ENCODE results near the gene TIMM13. TPM values are rescaled to one million over a fixed set of nuclear protein-coding genes. Genes with fewer than 3 reads are reported as not detected.
A peak's percentile ranks its signal among the peaks of the same experiment; 100 is the strongest.
"Not testable (repeated sequence)": the region's sequence is repeated elsewhere in the genome, so short reads cannot be mapped to it uniquely, and the experiment has no call there.

The TIMM13 gene
- total and polyA plus RNA-seq, 5 donors: 69.6 to 91.2 (median 74.1) TPM

- Histone ChIP-seq H3K27me3 (ENCODE audit: control insufficient read depth, insufficient read depth) (no peaks in the 10 kb centered on the region), H3K4me1 (ENCODE audit: control insufficient read depth, insufficient read depth, low read length) (peaks cover 2% of the 10 kb centered on the region), H3K9me3 (ENCODE audit: control insufficient read depth, low read length) (no peaks in the 10 kb centered on the region), H3K27ac (ENCODE audit: low read length) (no peak overlapping the region), H3K4me3 (ENCODE audit: low read length) (no peak overlapping the region)
- ATAC-seq (no peak), DNase-seq (no peak)
- 91% methylated on average over 2 of the region's 2 CpGs for WGBS
- intact Hi-C loops (cut with DNase I): no loop called here
Measured at GRCh38 chr19:2420490-2420889, 6.9 kb downstream of the TIMM13 start.

- H3K4me3 ChIP-seq (ENCODE audit: low read length): no peak overlapping the region
- intact Hi-C loops (cut with DNase I): no loop called here
- no peaks in the 10 kb centered on the region for H3K9me3 ChIP-seq (ENCODE audit: control insufficient read depth, low read length)
- DNase-seq (no peak), ATAC-seq (no peak)
- H3K27me3 ChIP-seq (ENCODE audit: control insufficient read depth, insufficient read depth): no peaks in the 10 kb centered on the region
- H3K4me1 ChIP-seq (ENCODE audit: control insufficient read depth, insufficient read depth, low read length): no peaks in the 10 kb centered on the region
- H3K27ac ChIP-seq (ENCODE audit: low read length): no peak overlapping the region
- WGBS: 93% methylated on average over 7 of the region's 7 CpGs
Measured at GRCh38 chr19:2419754-2420153, 7.6 kb downstream of the TIMM13 start.

DNA sequence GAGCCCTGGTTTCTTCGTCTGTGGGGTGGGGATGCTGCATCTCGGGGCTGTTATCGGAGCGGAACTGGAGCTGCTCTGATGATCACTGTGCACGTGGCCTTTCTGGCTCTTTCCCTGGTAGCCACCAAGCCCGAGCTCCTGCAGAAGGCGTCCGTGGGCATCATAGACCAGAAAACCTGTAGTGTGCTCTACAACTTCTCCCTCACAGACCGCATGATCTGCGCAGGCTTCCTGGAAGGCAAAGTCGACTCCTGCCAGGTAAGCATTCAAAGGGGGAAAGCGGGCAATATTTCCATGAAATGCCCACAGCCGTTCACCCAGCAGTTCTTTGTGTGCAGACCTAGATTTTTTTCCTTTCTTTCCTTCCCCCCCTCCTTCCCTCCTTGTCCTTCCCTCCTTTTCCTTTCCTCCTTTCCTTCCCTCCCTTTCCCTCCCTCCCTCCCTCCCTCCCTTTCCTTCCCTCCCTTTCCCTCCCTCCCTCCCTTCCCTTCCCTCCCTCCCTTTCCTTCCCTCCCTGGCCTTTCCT is 9.4 kb downstream of the TIMM13 start:
- Histone ChIP-seq H3K4me1 (ENCODE audit: control insufficient read depth, insufficient read depth, low read length) (no peaks in the 10 kb centered on the region), H3K4me3 (ENCODE audit: low read length) (no peak overlapping the region), H3K27ac (ENCODE audit: low read length) (no peak overlapping the region), H3K9me3 (ENCODE audit: control insufficient read depth, low read length) (no peaks in the 10 kb centered on the region), H3K27me3 (ENCODE audit: control insufficient read depth, insufficient read depth) (no peaks in the 10 kb centered on the region)
- DNase-seq (peak in 1 of 3 donors; percentile 14), ATAC-seq (no peak)
- intact Hi-C loops (cut with DNase I): no loop called here
- whole genome bisulfite sequencing: 84% methylated on average over 13 of the region's 13 CpGs

GRCh38 chr19:2417436-2417835 is 9.9 kb downstream of the TIMM13 start:
- DNase-seq; H3K27ac ChIP-seq (ENCODE audit: low read length); intact Hi-C loops (cut with DNase I); ATAC-seq; H3K4me1 ChIP-seq (ENCODE audit: control insufficient read depth, insufficient read depth, low read length); H3K27me3 ChIP-seq (ENCODE audit: control insufficient read depth, insufficient read depth); H3K4me3 ChIP-seq (ENCODE audit: low read length); H3K9me3 ChIP-seq (ENCODE audit: control insufficient read depth, low read length): not testable (repeated sequence)
- 94% methylated on average over 8 of the region's 8 CpGs for WGBS

DNA sequence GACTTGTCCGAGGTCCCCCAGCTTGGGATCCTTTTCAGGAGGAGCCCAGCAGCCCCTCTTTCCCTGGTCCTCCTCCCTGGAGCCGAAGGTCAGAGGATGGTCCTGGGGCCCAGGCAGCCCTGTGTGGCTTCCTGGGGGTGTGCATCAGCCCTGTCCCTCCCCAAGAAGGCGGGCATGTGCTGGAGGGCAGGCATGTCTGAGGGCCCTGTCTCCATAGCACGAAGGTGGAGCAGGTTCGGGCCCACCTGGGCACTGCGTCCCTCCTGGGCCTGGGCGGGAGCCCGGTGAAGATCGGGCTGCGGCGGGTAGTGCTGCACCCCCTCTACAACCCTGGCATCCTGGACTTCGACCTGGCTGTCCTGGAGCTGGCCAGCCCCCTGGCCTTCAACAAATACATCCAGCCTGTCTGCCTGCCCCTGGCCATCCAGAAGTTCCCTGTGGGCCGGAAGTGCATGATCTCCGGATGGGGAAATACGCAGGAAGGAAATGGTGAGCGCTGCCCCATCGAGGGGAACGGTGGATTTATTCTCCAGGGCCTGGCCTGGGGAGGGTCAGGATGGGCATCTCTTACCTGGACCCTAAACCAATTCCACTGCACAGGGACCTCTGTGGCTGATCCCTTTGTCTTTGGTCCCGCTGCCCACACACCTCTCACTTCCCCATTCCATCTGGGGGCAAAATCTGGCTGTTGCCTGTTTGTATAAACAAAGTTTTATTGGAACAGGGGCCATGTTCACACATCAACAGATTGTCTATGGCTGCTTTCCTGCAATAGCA is 10.9 kb downstream of the TIMM13 start:
- Histone ChIP-seq H3K4me3 (ENCODE audit: low read length) (no peak overlapping the region), H3K4me1 (ENCODE audit: control insufficient read depth, insufficient read depth, low read length) (no peaks in the 10 kb centered on the region), H3K27ac (ENCODE audit: low read length) (no peak overlapping the region), H3K27me3 (ENCODE audit: control insufficient read depth, insufficient read depth) (no peaks in the 10 kb centered on the region), H3K9me3 (ENCODE audit: control insufficient read depth, low read length) (no peaks in the 10 kb centered on the region)
- ATAC-seq (peak; percentile 39 to 42), DNase-seq (peak in 1 of 3 donors; percentile 50)
- 85% methylated on average over 19 of the region's 19 CpGs for WGBS
- intact Hi-C loops (cut with DNase I): no loop called here

GRCh38 chr19:2415973-2416319 is 11.4 kb downstream of the TIMM13 start:
- ATAC-seq (no peak), DNase-seq (no peak)
- Histone ChIP-seq H3K4me3 (ENCODE audit: low read length) (no peak overlapping the region), H3K27me3 (ENCODE audit: control insufficient read depth, insufficient read depth) (no peaks in the 10 kb centered on the region), H3K9me3 (ENCODE audit: control insufficient read depth, low read length) (no peaks in the 10 kb centered on the region), H3K27ac (ENCODE audit: low read length) (no peak overlapping the region), H3K4me1 (ENCODE audit: control insufficient read depth, insufficient read depth, low read length) (no peaks in the 10 kb centered on the region)
- WGBS: 65% methylated on average over 6 of the region's 6 CpGs
- intact Hi-C loops (cut with DNase I): no loop called here

DNA sequence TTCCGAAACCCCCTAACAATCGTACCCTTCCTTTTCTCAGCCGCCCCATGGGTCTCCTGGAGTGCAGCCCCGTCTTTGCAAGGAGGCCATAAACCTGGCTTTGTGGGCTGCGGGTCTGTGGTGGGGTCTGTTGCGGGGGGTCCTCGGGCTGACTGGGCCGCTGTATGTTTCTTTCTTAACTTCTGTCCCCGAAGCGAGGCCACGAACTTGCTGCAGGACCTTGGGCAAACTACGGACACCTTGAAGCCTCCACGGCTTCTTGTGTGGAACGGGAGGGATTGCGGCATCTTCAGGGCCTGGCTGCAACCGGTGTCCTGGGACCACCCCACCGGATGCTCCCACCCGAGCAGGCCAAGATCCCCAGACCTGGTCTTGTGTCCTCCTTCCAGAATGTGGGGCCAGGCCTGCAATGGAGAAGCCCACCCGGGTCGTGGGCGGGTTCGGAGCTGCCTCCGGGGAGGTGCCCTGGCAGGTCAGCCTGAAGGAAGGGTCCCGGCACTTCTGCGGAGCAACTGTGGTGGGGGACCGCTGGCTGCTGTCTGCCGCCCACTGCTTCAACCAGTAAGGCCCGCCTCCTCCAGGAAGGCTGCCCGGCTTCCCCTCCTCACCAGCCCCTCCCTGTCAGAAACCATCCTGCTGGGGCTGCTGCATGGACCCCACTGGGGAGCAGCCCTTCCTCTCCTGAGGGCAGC is 12.0 kb downstream of the TIMM13 start:
- no peak overlapping the region for H3K27ac ChIP-seq (ENCODE audit: low read length)
- H3K27me3 ChIP-seq (ENCODE audit: control insufficient read depth, insufficient read depth): no peaks in the 10 kb centered on the region
- no peaks in the 10 kb centered on the region for H3K4me1 ChIP-seq (ENCODE audit: control insufficient read depth, insufficient read depth, low read length)
- DNase-seq (peak in 1 of 3 donors; percentile 57), ATAC-seq (peak in 1 of 2 donors; percentile 13)
- no peaks in the 10 kb centered on the region for H3K9me3 ChIP-seq (ENCODE audit: control insufficient read depth, low read length)
- H3K4me3 ChIP-seq (ENCODE audit: low read length): no peak overlapping the region
- WGBS: 81% methylated on average over 29 of the region's 29 CpGs
- intact Hi-C loops (cut with DNase I): no loop called here

- WGBS: 91% methylated on average over 16 of the region's 16 CpGs
- no peaks in the 10 kb centered on the region for H3K9me3 ChIP-seq (ENCODE audit: control insufficient read depth, low read length)
- ATAC-seq (peak in 1 of 2 donors; percentile 35), DNase-seq (peak in 1 of 3 donors; percentile 30)
- H3K27ac ChIP-seq (ENCODE audit: low read length): no peak overlapping the region
- intact Hi-C loops (cut with DNase I): no loop called here
- H3K4me1 ChIP-seq (ENCODE audit: control insufficient read depth, insufficient read depth, low read length): no peaks in the 10 kb centered on the region
- H3K4me3 ChIP-seq (ENCODE audit: low read length): no peak overlapping the region
- no peaks in the 10 kb centered on the region for H3K27me3 ChIP-seq (ENCODE audit: control insufficient read depth, insufficient read depth)
Measured at GRCh38 chr19:2413629-2414028, 13.8 kb downstream of the TIMM13 start.

GRCh38 chr19:2413159-2413558 is 14.2 kb downstream of the TIMM13 start:
- H3K27me3 ChIP-seq (ENCODE audit: control insufficient read depth, insufficient read depth): no peaks in the 10 kb centered on the region
- H3K27ac ChIP-seq (ENCODE audit: low read length): no peak overlapping the region
- no peaks in the 10 kb centered on the region for H3K4me1 ChIP-seq (ENCODE audit: control insufficient read depth, insufficient read depth, low read length)
- no peaks in the 10 kb centered on the region for H3K9me3 ChIP-seq (ENCODE audit: control insufficient read depth, low read length)
- intact Hi-C loops (cut with DNase I): no loop called here
- DNase-seq (peak in 1 of 3 donors; percentile 3), ATAC-seq (no peak)
- 84% methylated on average over 7 of the region's 7 CpGs for WGBS
- H3K4me3 ChIP-seq (ENCODE audit: low read length): no peak overlapping the region

DNA sequence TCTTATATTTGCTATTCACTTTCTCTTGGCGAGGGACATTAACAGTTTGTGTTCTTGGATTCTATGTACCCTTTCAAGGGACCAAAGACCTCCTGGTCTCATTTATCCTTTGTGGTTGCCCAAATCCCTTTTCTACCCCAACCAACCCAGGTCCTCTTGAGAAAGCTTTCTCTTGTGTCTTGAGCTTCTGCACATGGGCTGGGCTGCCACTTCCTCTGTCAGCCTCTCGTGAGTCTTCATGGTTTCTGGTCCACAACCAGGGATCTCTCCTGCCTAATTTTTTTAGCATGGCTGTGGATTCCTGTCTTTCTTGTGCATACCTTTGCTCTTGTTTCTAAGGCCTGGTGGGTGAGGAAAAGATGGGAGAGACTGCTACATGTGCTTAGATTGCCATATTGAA is 14.9 kb downstream of the TIMM13 start:
- Histone ChIP-seq H3K27me3 (ENCODE audit: control insufficient read depth, insufficient read depth) (no peaks in the 10 kb centered on the region), H3K9me3 (ENCODE audit: control insufficient read depth, low read length) (no peaks in the 10 kb centered on the region), H3K4me3 (ENCODE audit: low read length) (no peak overlapping the region), H3K4me1 (ENCODE audit: control insufficient read depth, insufficient read depth, low read length) (no peaks in the 10 kb centered on the region), H3K27ac (ENCODE audit: low read length) (no peak overlapping the region)
- ATAC-seq (no peak), DNase-seq (peak in 1 of 3 donors; percentile 0)
- WGBS: 61% methylated on average over 2 of the region's 2 CpGs
- intact Hi-C loops (cut with DNase I): no loop called here

- ATAC-seq (no peak), DNase-seq (peak in 1 of 3 donors; percentile 0)
- Histone ChIP-seq H3K9me3 (ENCODE audit: control insufficient read depth, low read length) (no peaks in the 10 kb centered on the region), H3K4me3 (ENCODE audit: low read length) (no peak overlapping the region), H3K27ac (ENCODE audit: low read length) (no peak overlapping the region), H3K4me1 (ENCODE audit: control insufficient read depth, insufficient read depth, low read length) (no peaks in the 10 kb centered on the region), H3K27me3 (ENCODE audit: control insufficient read depth, insufficient read depth) (no peaks in the 10 kb centered on the region)
- intact Hi-C loops (cut with DNase I): no loop called here
- WGBS: 88% methylated on average over 8 of the region's 8 CpGs
Measured at GRCh38 chr19:2411709-2412108, 15.7 kb downstream of the TIMM13 start.

All from right cardiac atrium (tissue), 5 donors.